NCI-H1417 (cell line): ENCODE measurements around the gene TCF12.

Source experiments
- DNase-seq, 3 experiments: peaks; one replicate each; lab custom pipeline; 2025; lab: John Stamatoyannopoulos, UW

Gene TCF12

DNA sequence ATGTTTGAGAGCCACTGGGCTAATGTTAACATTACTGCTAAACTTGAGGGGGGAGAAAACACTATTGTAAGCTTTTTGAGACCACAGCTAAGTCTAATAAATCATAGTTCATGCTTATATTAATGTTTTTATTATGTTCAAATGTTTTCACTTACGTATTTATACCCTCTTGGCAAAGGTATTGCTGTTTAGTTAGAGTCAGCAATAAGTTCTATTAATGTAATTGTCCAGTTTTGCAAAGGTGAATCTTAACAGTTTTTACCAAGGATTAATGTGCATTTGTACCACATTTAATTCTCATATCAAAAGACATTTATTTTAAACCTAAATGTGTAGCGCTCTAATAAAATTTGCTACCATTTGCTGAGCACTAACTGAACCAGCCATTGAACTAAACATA lies 251.2 kb downstream of the TCF12 start:
- no peak for DNase-seq

- peak in 1 of 3 experiments; percentile 31 for DNase-seq
Measured at GRCh38 chr15:57171426-57171825, 253.0 kb downstream of the TCF12 start.

- no peak for DNase-seq
Measured at GRCh38 chr15:57172925-57173324, 254.5 kb downstream of the TCF12 start.

DNA sequence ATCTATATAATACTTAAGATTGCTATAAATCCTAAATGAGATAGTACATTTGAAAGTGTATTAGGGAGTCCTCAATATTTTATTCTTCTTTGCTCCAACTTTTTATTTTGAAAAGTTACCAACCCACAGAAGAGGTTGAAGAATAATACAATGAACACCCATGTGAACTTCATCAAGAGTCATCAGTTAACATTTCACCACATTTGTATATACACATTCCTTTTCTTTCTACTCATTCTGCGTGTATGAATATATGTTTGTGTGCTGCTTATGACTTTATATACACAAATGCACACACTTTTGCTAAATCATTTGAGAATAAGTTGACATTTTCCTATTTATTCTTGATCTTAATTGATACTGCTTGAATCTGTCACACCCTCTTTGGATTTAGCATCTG lies 264.6 kb downstream of the TCF12 start:
- no peak for DNase-seq

DNA sequence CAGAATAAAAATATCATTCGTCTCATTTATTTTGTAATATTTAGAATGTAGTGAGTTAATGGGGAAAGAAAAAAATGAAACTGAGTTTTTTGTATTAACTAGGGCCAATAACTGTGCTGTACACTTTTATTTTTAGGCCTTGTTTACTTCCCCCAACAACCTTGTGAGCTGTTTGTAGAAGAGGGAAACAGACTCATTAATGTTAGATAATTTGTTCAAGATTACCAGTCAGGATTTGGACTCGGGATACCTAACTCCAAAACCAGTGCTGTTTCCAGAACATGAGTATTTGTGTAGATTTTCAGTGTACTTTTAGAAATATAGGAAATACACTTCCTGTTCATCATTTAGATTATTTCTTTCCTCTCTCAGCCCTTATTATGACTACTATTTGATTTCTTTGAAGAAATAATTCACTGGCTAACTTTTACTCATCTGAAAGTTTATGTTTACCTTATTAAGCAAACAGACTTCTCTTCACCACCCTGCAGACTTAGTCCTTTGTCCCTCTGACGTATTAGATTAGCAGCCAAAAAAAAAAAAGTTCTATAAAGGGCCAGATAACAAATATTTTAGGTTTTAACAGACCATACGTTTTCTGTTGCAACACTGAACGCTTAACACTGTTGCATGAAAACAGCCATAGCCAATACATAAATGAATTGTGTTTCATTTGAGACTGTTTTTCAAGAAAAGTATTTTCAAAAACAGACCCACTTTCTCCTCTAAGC lies 265.3 kb downstream of the TCF12 start:
- no peak for DNase-seq

DNA sequence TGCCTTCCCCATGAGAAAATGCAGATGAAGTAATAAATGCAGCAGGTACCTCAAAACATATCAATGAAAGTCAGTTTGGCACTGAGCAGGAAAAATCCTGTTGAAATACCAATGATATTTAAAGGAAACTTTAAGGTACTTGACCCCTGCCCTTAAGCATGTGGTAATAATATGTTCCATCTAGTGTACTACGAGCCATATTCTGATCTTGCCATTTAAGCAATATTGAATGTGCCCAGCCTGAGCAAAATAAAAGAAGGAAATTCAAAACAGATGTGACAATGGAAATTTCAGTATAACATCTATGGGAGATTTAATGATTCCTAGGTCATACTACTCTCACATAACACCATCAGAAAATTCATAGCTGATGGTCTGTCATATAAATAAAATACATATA lies 266.1 kb downstream of the TCF12 start:
- no peak for DNase-seq

GRCh38 chr15:57185507-57186074 lies 267.1 kb downstream of the TCF12 start:
- DNase-seq, result no peak

DNA sequence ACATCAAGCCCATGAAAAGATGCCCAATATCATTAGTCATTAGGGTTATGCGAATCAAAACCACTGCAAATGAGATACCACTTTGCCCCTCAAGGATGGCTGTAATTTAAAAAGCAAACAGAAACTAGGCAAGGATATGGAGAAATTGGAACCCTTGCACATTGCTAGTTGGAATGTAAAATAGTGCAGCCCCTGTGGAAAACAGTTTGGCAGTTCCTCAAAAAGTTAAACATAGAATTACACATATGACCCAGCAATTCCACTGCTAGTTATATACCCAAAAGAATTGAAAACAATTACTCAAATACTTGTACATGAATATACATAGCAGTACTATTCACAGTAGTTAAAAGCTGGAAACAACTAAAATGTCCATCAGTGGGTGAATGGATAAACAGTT lies 271.0 kb downstream of the TCF12 start:
- DNase-seq, result no peak

DNA sequence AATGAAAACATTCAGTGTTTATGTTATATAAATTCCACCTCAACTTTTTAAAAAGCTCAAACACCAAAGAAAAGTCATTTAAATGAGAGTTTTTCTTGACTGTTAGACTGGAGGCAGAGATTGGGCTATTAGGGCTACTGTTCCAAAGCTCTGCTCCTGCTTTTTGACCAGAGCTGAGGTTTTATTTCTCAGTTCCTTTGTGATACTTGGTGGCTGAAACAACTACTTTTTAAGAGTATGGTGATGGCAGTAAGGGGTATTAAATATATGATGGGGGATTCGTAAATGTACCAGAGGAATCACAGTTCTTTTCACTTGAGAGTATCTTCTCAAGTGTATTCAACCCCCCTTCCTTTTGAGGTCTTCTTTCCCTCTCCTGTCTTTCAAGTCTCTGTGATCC lies 271.8 kb downstream of the TCF12 start:
- DNase-seq, result no peak

GRCh38 chr15:57193161-57193560 lies 274.7 kb downstream of the TCF12 start:
- DNase-seq, result no peak

- no peak for DNase-seq
Measured at GRCh38 chr15:57195326-57195725, 276.9 kb downstream of the TCF12 start.

DNA sequence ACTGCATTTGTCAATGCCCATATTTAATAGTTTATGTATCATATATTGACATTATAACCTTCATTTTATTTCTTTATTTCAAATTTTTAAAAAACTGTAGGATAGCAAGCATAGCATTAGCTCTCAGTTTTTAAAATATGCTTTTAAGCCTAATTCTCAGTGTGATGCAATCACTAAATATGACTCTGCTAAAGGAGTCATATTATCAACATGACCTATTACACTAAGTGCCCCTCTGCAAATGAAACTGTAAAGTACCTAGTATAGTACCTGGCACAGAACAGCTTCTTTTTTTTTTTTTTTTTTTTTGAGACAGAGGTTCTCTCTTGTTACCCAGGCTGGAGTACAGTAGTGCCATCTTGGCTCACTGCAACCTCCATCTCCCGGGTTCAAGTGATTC lies 278.4 kb downstream of the TCF12 start:
- peak in 1 of 3 experiments; percentile 34 for DNase-seq

DNA sequence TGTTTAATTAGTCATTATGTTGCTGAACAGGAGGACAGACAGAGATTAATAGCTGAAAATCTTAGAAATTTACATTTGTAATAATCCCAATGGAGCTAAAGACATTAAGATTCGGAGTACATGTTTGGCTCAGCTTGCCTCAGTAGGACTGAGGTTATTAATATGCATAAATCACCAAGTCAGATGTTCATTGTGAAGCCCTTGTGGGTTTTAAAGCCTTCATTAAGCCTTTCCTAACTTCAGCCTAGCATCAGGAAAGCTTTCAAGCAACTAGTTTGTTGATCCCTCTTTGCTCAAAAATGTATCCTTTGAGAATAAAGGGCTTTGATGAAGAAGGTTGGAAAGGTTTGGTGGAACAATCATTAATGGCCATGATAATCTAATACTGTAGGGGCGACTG lies 279.7 kb downstream of the TCF12 start:
- DNase-seq, result peak in 1 of 3 experiments; percentile 82

DNA sequence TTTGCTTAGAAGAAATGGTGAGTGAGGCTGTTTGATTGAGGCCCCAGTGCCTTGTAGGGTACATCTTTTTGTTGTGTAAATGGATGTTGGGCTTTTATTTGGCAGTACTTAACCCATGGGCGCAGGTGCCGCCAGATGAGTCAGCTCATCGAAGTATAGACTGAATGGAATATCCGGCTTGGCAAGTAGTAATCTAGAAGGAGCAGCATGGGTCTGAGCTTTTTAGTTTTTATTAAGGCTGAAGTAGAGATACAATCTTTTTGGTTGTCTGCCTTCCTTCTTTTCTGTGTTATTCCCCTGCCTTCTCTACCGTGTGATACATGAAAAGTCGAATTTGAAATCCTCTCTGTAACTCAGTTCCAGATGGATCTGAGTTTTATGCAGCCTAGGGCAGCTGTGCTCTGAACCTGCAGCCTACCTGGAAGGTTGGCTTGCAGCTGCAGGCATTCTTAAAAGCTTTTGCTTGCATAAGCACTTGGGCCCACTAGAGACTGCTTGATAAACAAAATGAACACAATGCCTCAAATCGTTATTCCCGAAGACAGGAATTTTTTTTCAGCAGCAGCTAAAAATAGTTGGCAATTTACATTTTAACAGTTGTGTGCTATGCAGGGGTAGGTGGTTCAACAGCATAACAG lies 280.3 kb downstream of the TCF12 start:
- peak; percentile 89 to 98 (median 93) for DNase-seq

DNA sequence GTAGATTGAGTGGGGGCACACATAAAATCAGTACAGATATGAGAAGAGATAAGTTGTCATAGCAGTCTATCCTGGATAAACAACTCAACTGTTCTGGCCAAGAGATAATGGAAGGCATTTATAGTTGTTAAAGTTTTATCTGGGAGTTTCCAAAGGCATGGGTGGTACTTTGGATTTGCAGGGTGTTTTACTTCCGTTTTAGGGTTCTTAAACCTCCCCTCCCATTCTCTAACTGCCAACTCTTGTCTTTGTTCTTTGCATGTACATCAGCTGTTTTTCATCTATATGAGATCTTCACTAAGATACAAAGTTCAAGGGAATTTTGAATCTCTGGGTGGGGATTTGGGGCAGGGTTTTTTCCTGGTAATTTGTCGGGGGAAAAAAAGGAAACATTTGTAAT lies 283.1 kb downstream of the TCF12 start:
- DNase-seq, result no peak

GRCh38 chr15:57203906-57204305 lies 285.5 kb downstream of the TCF12 start:
- no peak for DNase-seq

GRCh38 chr15:57205027-57205855 lies 286.8 kb downstream of the TCF12 start:
- DNase-seq, result no peak

GRCh38 chr15:57205996-57206395 lies 287.6 kb downstream of the TCF12 start:
- DNase-seq, result peak; percentile 12 to 63 (median 27)

DNA sequence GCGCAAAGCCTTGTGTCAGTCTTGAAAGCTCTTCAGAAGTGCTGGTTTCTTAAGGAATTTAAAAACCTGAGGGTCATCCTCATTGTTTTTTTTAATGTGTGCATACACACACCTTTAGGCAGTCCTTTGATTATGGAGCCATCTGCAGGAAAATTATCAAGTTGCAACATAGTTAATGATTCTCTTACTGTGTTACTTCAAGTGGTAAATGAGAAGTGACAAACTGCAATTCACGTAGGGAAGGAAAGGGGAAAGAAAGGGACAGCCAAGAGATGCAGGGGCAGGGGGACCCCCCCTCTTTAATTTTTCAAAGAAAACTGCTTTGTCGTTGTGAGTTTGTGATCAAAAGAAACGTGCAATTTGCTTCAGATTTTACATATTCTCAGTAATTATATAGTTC lies 295.4 kb downstream of the TCF12 start:
- DNase-seq, result peak; percentile 41 to 96 (median 75)

DNA sequence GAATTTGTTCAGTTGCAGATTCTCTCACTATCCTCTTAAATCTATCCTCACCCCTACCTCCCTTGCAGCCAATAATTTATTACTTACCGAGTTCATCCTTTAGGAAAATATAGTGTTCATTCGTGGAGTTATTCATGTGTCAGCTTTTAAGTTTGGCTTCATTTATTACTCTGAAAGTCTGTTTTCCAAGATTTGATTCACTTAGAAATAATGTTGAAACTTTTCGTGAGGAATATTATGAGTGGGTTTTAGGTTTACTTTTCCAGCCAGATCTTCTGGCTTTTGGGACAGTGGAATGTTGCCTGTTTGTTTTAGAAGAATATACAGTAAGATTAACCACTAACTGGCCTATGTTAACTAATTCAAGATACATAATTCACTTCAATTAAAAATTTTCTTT lies 296.9 kb downstream of the TCF12 start:
- DNase-seq, result peak in 1 of 3 experiments; percentile 31

GRCh38 chr15:57215881-57216280 lies 297.4 kb downstream of the TCF12 start:
- peak in 1 of 3 experiments; percentile 60 for DNase-seq

GRCh38 chr15:57216288-57216687 lies 297.8 kb downstream of the TCF12 start:
- DNase-seq, result peak in 1 of 3 experiments; percentile 60
